ENCODE results near the gene VSIG10L2. TPM values are rescaled to one million over a fixed set of nuclear protein-coding genes. Genes with fewer than 3 reads are reported as not detected.

VSIG10L2 gene
- total RNA-seq, 4 donors from 2014 or later: under 0.01 to 0.27 (median 0.09) TPM; not detected in 1

DNA sequence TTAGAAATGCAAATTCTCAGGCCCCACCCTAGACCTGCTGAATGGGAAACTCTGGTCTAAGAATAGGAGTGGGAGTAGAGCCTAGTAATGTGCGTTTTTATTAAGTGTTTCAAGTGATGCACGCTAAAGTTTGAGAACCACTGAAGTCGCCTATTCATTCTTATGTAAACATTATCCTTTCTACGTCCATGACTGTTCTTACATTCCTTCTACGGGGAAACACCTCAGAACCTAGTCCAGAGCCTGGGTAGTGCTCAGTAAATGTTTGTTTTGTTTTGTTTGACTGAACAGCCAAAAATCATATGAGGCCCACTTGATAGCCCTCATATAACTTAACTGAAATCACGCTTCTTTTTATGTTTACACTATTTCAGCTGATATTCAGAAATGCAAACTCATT is 29.8 kb downstream of the VSIG10L2 start:
- Histone ChIP-seq H3K27me3 (no peaks in the 10 kb centered on the region), H3K9me3 (no peaks in the 10 kb centered on the region), H3K36me3 (no peaks in the 10 kb centered on the region), H3K4me1 (peaks cover 0 to 8% (median 0%) of the 10 kb centered on the region in 3 donors), H3K4me3 (no peak overlapping the region), H3K27ac (peak overlapping the region in 1 of 4 donors; percentile 7)
- intact Hi-C loops (cut with DNase I): no loop called here
- WGBS, 2 donors: 53 to 65% methylated on average over 6 of the region's 6 CpGs
- TF ChIP-seq POLR2A (IDR thresholded peaks at IDR 0.05): no peak
- no peak for TF ChIP-seq CTCF (IDR thresholded peaks at IDR 0.05)
- no peak for DNase-seq

- Histone ChIP-seq H3K4me3 (no peak overlapping the region), H3K9me3 (no peaks in the 10 kb centered on the region), H3K36me3 (no peaks in the 10 kb centered on the region), H3K4me1 (peaks cover 0 to 8% (median 0%) of the 10 kb centered on the region in 3 donors), H3K27ac (peak overlapping the region in 2 of 4 donors; percentile 1 to 7), H3K27me3 (no peaks in the 10 kb centered on the region)
- TF ChIP-seq CTCF (IDR thresholded peaks at IDR 0.05) (no peak), POLR2A (IDR thresholded peaks at IDR 0.05) (no peak)
- DNase-seq: no peak
- intact Hi-C loops (cut with DNase I): no loop called here
Observed at GRCh38 chr11:125976156-125976555, 30.3 kb downstream of the VSIG10L2 start.

- Histone ChIP-seq H3K36me3 (no peaks in the 10 kb centered on the region), H3K27me3 (no peaks in the 10 kb centered on the region), H3K4me1 (peaks cover 0 to 8% (median 0%) of the 10 kb centered on the region in 3 donors), H3K4me3 (no peak overlapping the region), H3K27ac (no peak overlapping the region), H3K9me3 (no peaks in the 10 kb centered on the region)
- no peak for DNase-seq
- intact Hi-C loops (cut with DNase I): no loop called here
- TF ChIP-seq POLR2A (IDR thresholded peaks at IDR 0.05) (no peak), CTCF (IDR thresholded peaks at IDR 0.05) (no peak)
- WGBS, 2 donors: 74 to 76% methylated on average over 3 of the region's 3 CpGs
Observed at GRCh38 chr11:125977333-125977732, 31.5 kb downstream of the VSIG10L2 start.

DNA sequence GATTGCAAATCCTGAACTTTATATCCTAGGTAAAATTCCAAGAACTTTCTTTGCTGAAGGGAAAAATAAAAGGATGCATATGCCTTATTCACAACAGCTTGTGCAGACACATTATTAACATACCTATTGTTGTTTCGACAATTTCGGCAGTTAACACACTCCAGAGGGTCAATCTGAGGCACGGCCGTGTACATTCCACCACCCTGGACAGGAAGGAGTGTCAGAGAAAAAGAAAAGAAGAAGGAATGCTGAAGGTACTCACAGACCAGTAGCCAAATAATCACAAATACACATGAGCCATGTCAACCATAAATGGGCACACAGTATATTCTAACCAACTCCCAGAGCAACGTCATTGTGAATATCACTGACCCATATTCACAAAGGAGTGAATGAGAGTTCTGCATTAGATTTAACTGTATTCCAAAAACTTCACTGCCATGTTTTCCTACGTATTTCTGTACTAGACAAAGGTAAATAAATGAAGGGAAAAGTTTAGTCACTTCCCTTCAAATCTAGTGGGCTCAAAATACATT is 32.4 kb downstream of the VSIG10L2 start:
- Histone ChIP-seq H3K36me3 (peaks cover 0 to 1% (median 0%) of the 10 kb centered on the region in 3 donors), H3K4me3 (no peak overlapping the region), H3K27ac (no peak overlapping the region), H3K4me1 (peaks cover 0 to 8% (median 0%) of the 10 kb centered on the region in 3 donors), H3K9me3 (no peaks in the 10 kb centered on the region), H3K27me3 (no peaks in the 10 kb centered on the region)
- 60 to 73% methylated on average over 6 of the region's 6 CpGs for WGBS, 2 donors
- no peak for DNase-seq
- no peak for TF ChIP-seq CTCF (IDR thresholded peaks at IDR 0.05)
- no peak for TF ChIP-seq POLR2A (IDR thresholded peaks at IDR 0.05)
- intact Hi-C loops (cut with DNase I): no loop called here

DNA sequence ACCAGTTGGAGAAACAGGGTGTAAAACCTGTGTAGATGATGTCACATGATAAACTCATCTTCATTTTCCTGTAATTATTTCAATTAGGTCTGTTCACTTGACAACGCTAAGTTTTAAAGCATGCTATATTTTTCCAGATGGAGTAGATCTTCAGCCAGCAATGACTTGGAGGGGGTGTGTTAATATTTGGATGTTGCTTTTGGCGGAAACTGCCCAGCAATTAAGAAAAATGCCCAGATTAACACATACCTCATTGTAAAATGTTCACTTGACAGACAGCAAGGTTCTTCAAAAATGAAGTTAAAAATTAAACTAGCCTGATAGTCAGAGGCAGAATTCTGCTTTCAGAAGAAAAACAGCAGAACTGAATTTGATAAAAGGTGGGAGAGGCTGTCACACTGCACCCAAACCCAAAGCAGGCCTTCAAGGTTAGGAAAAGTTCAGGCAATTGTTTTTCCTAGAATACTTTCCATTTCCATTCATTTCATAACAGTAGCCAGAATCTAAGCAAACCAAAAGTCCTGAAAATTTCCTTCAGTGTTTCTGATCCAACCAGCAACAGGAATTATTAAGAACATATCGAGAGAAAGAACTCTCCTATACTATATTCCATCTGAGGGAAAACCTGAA is 33.0 kb downstream of the VSIG10L2 start:
- intact Hi-C loops (cut with DNase I): no loop called here
- no peak for TF ChIP-seq POLR2A (IDR thresholded peaks at IDR 0.05)
- no peak for TF ChIP-seq CTCF (IDR thresholded peaks at IDR 0.05)
- Histone ChIP-seq H3K27me3 (no peaks in the 10 kb centered on the region), H3K4me1 (peaks cover 0 to 8% (median 0%) of the 10 kb centered on the region in 3 donors), H3K27ac (no peak overlapping the region), H3K36me3 (peaks cover 0 to 5% (median 0%) of the 10 kb centered on the region in 3 donors), H3K9me3 (no peaks in the 10 kb centered on the region), H3K4me3 (no peak overlapping the region)
- WGBS, 2 donors: 75 to 84% methylated on average over 3 of the region's 3 CpGs
- DNase-seq: no peak

All from esophagus squamous epithelium (tissue), 5 donors.